Measurements from ENCODE around the gene EXD3.

Gene EXD3

GRCh38 chr9:137369911-137370764 lies 52.8 kb downstream of the EXD3 start:
- no peaks in the 10 kb centered on the region for H3K9me3 Mint-ChIP-seq
- no peaks in the 10 kb centered on the region for H3K36me3 Mint-ChIP-seq (ENCODE audit: low read depth)
- no peaks in the 10 kb centered on the region for H3K4me1 Mint-ChIP-seq (ENCODE audit: low read depth)
- no peak overlapping the region for H3K4me3 Mint-ChIP-seq
- no peak overlapping the region for H3K27ac Mint-ChIP-seq
- no peaks in the 10 kb centered on the region for H3K27me3 Mint-ChIP-seq

GRCh38 chr9:137369061-137369787 lies 53.7 kb downstream of the EXD3 start:
- Mint-ChIP-seq H3K27ac (no peak overlapping the region), H3K4me1 (ENCODE audit: low read depth) (no peaks in the 10 kb centered on the region), H3K4me3 (no peak overlapping the region), H3K36me3 (ENCODE audit: low read depth) (no peaks in the 10 kb centered on the region), H3K9me3 (no peaks in the 10 kb centered on the region), H3K27me3 (no peaks in the 10 kb centered on the region)

GRCh38 chr9:137368431-137369035 lies 54.4 kb downstream of the EXD3 start:
- H3K27ac Mint-ChIP-seq: no peak overlapping the region
- no peak overlapping the region for H3K4me3 Mint-ChIP-seq
- no peaks in the 10 kb centered on the region for H3K4me1 Mint-ChIP-seq (ENCODE audit: low read depth)
- H3K36me3 Mint-ChIP-seq (ENCODE audit: low read depth): peaks cover 4% of the 10 kb centered on the region
- no peaks in the 10 kb centered on the region for H3K27me3 Mint-ChIP-seq
- H3K9me3 Mint-ChIP-seq: peaks cover 4% of the 10 kb centered on the region

- no peak overlapping the region for H3K4me3 Mint-ChIP-seq
- no peak overlapping the region for H3K27ac Mint-ChIP-seq
These were observed 55.2 kb downstream of the EXD3 start for GRCh38 chr9:137367506-137368430.

GRCh38 chr9:137366891-137367381 lies 56.0 kb downstream of the EXD3 start:
- H3K4me3 Mint-ChIP-seq: no peak overlapping the region
- peaks cover 4% of the 10 kb centered on the region for H3K9me3 Mint-ChIP-seq
- no peaks in the 10 kb centered on the region for H3K27me3 Mint-ChIP-seq
- peaks cover 4% of the 10 kb centered on the region for H3K36me3 Mint-ChIP-seq (ENCODE audit: low read depth)
- no peaks in the 10 kb centered on the region for H3K4me1 Mint-ChIP-seq (ENCODE audit: low read depth)
- H3K27ac Mint-ChIP-seq: no peak overlapping the region

More at GRCh38 chr9:137367506-137368430, 55.2 kb downstream of the EXD3 start:
- no peaks in the 10 kb centered on the region for H3K27me3 Mint-ChIP-seq
- H3K9me3 Mint-ChIP-seq: peaks cover 4% of the 10 kb centered on the region
- H3K4me1 Mint-ChIP-seq (ENCODE audit: low read depth): no peaks in the 10 kb centered on the region
- peaks cover 4% of the 10 kb centered on the region for H3K36me3 Mint-ChIP-seq (ENCODE audit: low read depth)

- H3K9me3 Mint-ChIP-seq: peaks cover 4% of the 10 kb centered on the region
- H3K4me1 Mint-ChIP-seq (ENCODE audit: low read depth): no peaks in the 10 kb centered on the region
- H3K4me3 Mint-ChIP-seq: no peak overlapping the region
- peaks cover 4% of the 10 kb centered on the region for H3K36me3 Mint-ChIP-seq (ENCODE audit: low read depth)
- no peaks in the 10 kb centered on the region for H3K27me3 Mint-ChIP-seq
- H3K27ac Mint-ChIP-seq: no peak overlapping the region
These were observed 56.5 kb downstream of the EXD3 start for GRCh38 chr9:137366445-137366810.

- no peak overlapping the region for H3K27ac Mint-ChIP-seq
- no peak overlapping the region for H3K4me3 Mint-ChIP-seq
- no peaks in the 10 kb centered on the region for H3K27me3 Mint-ChIP-seq
- H3K4me1 Mint-ChIP-seq (ENCODE audit: low read depth): no peaks in the 10 kb centered on the region
- peaks cover 4% of the 10 kb centered on the region for H3K9me3 Mint-ChIP-seq
- H3K36me3 Mint-ChIP-seq (ENCODE audit: low read depth): peaks cover 4% of the 10 kb centered on the region
These were observed 57.2 kb downstream of the EXD3 start for GRCh38 chr9:137365552-137366444.

GRCh38 chr9:137365056-137365455 lies 57.9 kb downstream of the EXD3 start:
- H3K27ac Mint-ChIP-seq: no peak overlapping the region

GRCh38 chr9:137359850-137360249 lies 63.1 kb downstream of the EXD3 start:
- Mint-ChIP-seq H3K27me3 (no peaks in the 10 kb centered on the region), H3K9me3 (peaks cover 15% of the 10 kb centered on the region), H3K4me1 (ENCODE audit: low read depth) (no peaks in the 10 kb centered on the region), H3K27ac (no peak overlapping the region), H3K36me3 (ENCODE audit: low read depth) (peaks cover 9% of the 10 kb centered on the region), H3K4me3 (no peak overlapping the region)

More at GRCh38 chr9:137365056-137365455, 57.9 kb downstream of the EXD3 start:
- Mint-ChIP-seq H3K27me3 (no peaks in the 10 kb centered on the region), H3K4me1 (ENCODE audit: low read depth) (no peaks in the 10 kb centered on the region), H3K4me3 (no peak overlapping the region), H3K9me3 (peaks cover 4% of the 10 kb centered on the region), H3K36me3 (ENCODE audit: low read depth) (peaks cover 4% of the 10 kb centered on the region)

GRCh38 chr9:137358126-137358525 lies 64.8 kb downstream of the EXD3 start:
- peaks cover 11% of the 10 kb centered on the region for H3K9me3 Mint-ChIP-seq
- H3K4me3 Mint-ChIP-seq: no peak overlapping the region
- H3K36me3 Mint-ChIP-seq (ENCODE audit: low read depth): peaks cover 5% of the 10 kb centered on the region
- H3K27me3 Mint-ChIP-seq: no peaks in the 10 kb centered on the region
- H3K4me1 Mint-ChIP-seq (ENCODE audit: low read depth): no peaks in the 10 kb centered on the region
- no peak overlapping the region for H3K27ac Mint-ChIP-seq

GRCh38 chr9:137357166-137357565 lies 65.8 kb downstream of the EXD3 start:
- H3K27ac Mint-ChIP-seq: no peak overlapping the region
- no peaks in the 10 kb centered on the region for H3K27me3 Mint-ChIP-seq
- H3K9me3 Mint-ChIP-seq: peaks cover 11% of the 10 kb centered on the region
- H3K36me3 Mint-ChIP-seq (ENCODE audit: low read depth): peaks cover 5% of the 10 kb centered on the region
- no peaks in the 10 kb centered on the region for H3K4me1 Mint-ChIP-seq (ENCODE audit: low read depth)
- H3K4me3 Mint-ChIP-seq: no peak overlapping the region

GRCh38 chr9:137355761-137356365 lies 67.1 kb downstream of the EXD3 start:
- Mint-ChIP-seq H3K27me3 (no peaks in the 10 kb centered on the region), H3K27ac (no peak overlapping the region), H3K9me3 (peaks cover 11% of the 10 kb centered on the region), H3K4me1 (ENCODE audit: low read depth) (no peaks in the 10 kb centered on the region), H3K36me3 (ENCODE audit: low read depth) (peaks cover 5% of the 10 kb centered on the region), H3K4me3 (no peak overlapping the region)
